CD4-positive, alpha-beta T cell treated with Interferon alpha-2 for 1 hour (primary cell): ENCODE results near the gene NUMB.

Source experiments
- DNase-seq, 2 donors: peaks; one replicate each; pipeline ENCODE4 v3.0.0-alpha.2; 2020 to 2022

Gene NUMB

DNA sequence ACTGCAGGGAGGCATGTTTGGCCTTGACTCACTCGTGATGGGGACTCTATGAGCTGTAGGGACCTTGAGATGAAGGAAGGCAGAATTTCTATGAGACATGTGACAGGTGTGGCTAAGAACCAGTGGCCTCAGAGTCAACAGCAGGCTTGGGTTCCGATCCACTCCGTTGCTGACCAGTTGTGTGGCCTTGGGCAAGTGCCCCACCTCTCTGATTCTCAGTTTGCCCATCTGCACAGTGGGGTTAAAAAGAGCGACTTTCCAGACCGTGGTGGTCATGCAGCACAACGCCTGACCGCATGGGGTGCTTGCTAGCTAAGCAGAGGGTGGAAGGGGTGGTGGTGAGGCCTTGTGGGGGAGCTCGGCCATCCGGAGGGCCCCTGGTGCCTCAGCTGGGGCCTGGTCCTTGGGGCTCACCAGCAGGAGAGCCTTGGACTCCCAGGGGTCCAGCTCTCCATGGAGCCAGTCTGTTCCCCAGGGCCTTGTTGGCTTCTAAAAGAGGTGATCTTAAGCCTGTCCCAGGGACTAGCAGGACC, 202.6 kb downstream of the NUMB start:
- DNase-seq: no peak

DNA sequence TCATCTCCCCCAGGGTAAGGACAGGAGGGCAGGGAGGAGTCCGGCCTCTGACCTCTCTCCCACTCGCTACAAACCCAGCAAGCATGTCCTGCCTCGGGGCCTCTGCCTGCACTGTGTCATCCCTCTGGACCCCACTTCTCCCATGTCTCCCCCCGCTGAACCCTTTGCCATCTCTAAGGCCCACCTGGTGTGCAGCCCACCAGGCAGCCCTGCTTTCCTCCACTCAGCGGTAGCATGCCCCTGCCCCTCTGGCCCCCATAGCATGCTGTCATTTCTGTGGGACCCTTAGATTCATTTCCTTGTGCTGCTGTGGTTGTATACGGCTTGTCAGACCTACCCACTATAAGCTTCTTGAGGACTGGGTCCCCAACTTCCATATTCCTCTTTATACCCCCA, 203.3 kb downstream of the NUMB start:
- DNase-seq: no peak

DNA sequence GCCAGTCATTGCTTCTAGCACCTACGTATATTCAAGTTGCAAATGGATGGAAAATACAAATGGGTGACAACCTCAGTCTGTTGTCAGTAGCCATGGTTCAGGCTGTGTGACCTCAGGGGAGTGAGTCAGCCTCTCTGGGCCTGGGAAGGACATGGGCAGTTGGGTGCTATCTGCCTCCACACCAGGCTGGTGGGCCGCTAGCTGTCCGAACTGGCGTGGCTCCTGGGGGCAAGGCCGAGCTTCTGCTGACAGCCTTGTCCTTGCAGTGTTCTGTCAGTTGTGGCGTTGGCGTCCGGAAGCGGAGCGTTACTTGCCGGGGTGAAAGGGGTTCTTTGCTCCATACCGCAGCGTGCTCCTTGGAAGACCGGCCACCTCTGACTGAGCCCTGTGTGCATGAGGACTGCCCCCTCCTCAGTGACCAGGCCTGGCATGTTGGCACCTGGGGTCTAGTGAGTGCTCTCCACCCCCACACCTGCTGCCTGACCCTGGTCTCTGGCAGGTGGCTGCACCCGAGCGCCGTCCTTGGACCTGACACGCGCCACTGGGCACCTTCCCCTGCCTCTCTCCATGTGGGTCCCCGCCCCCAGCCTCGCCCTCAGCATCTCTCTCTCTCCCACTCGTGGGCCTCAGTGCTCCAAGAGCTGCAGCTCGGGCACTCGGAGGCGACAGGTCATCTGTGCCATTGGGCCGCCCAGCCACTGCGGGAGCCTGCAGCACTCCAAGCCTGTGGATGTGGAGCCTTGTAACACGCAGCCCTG, 203.9 kb downstream of the NUMB start:
- no peak for DNase-seq

DNA sequence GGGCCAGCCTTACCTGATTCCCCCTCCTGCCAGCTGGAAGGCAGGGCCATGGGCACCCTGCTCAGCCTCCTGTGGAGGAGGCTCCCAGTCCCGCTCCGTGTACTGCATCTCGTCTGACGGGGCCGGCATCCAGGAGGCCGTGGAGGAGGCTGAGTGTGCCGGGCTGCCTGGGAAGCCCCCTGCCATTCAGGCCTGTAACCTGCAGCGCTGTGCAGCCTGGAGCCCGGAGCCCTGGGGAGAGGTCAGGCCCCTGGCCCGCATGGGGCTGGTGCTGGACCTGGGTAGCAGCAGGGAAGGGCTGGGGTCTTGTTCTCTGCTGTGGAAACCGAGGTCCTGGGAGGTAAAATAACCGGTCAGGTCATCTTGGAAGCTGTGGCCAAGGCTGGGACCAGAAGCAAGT, 204.6 kb downstream of the NUMB start:
- DNase-seq: no peak

DNA sequence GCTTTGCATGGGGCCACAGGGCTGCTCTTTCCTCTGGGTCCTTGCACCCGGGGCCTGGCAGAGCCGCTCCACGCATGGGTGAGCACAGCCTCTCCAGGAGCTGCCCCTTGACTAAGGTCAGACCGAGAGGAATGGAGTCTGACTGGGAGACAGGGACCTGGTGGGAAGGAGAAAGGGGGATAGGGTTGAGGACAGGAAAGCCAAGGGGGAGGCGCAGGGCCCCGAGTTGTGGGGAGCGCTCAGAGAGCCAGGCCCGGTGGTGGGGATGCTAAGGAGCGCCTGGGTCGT, 205.1 kb downstream of the NUMB start:
- DNase-seq: no peak

DNA sequence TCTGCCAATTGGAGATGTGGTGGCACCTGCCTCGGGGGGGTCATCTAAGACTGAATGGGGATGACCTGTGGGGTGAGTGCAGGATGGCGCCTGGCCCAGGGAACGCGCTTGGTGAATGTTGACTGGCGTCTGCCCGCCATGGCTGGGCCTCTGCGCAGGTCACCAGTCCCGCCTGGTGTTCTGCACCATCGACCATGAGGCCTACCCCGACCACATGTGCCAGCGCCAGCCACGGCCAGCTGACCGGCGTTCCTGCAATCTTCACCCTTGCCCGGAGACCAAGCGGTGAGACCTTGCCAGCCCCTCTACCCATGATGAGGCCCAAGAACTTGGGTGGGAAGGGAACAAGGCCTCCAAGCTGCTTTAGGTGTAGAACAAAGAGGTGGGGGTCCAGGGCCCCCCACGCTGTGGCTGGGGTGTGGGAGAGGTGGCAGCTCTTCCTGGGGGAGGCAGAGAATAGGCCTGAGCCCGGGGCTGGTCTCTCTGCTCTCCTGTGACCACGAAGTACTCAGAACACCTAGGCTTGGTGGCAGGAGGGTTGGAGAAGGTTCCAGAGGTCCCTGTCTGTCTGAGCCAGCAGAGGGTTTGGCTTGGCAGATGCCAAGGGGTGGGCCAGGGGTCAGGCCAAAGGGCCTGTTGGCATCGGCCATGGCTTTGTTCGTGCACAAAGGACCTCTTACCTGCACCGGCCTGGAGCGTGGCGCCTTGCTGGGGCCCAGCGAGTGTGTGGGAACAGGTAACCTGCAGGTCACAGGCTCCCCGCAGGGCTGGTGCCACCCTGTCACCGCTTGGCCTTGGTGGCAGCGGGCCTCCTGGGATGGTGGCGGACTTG, 205.6 kb downstream of the NUMB start:
- DNase-seq: no peak

DNA sequence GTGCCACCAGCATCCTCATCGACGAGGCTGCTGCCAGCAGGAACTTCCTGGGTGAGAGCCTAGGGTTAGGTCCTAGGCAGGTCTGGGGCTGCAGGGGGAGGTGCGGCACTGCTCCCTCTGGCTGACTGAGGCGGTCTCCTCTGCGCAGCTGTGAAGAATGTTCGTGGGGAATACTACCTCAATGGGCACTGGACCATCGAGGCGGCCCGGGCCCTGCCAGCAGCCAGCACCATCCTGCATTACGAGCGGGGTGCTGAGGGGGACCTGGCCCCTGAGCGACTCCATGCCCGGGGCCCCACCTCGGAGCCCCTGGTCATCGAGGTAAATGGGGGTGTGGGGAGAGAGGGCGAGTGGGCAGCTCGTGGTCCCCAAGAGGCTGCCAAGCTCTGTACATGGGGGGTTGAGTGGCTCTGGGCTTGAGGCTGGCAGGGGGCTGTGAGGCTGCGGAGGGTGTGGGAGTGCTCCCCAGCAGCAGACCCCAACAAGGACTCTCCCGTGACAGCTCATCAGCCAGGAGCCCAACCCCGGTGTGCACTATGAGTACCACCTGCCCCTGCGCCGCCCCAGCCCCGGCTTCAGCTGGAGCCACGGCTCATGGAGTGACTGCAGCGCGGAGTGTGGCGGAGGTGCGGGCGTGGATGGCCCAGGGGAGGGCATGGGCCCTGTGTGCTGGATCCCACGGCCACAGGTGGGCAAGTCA, 206.7 kb downstream of the NUMB start:
- no peak for DNase-seq

DNA sequence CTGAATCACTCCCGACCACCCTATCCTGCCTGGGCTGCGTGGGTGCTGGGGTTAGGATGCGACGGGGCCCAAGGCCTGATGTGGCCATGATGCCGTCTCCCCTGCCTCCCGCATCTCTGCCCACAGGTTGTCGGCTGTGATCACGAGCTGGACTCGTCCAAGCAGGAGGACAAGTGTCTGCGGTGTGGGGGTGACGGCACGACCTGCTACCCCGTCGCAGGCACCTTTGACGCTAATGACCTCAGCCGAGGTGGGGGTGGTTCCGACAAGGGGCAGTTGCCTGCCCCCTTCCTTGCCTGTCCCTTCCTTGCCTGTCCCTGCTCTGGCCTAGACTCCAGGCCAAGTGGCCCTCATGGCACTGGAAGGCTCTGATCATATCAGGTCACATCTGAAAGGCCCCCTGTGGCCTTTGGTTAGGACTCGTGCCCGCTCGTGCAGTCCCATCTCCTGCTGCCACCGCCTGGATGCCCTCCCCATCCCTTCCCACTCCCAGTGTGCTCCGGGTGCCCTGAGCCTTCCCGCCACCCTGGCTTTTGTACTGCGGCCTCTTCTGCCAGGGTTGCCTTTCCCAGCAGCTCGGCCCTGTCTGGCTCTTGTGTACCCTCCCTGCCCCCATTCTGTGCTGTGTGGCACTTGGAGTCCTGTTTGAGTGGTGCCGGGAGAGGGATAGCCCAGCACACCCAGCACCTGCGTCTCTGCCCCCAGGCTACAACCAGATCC, 207.4 kb downstream of the NUMB start:
- DNase-seq: no peak

DNA sequence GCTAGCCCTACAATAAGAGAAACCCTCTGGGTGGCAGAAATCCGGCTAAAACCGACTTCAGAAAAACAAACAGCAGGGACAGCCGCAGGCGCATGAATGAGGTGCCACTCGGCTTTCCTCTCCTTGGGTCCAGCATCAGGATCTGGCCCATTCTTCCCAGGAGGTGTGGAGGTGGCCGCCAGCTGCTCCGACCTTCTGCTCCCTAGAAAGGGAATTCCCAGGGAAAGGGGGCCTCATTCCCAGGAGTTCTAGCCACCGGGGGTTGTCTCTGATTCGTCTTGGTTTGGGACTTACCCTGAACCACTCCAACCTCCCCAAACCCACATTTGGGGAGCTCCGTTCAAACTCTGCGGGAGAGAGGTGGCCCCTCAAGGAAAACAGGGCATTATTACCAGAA, 208.0 kb downstream of the NUMB start:
- DNase-seq: no peak

DNA sequence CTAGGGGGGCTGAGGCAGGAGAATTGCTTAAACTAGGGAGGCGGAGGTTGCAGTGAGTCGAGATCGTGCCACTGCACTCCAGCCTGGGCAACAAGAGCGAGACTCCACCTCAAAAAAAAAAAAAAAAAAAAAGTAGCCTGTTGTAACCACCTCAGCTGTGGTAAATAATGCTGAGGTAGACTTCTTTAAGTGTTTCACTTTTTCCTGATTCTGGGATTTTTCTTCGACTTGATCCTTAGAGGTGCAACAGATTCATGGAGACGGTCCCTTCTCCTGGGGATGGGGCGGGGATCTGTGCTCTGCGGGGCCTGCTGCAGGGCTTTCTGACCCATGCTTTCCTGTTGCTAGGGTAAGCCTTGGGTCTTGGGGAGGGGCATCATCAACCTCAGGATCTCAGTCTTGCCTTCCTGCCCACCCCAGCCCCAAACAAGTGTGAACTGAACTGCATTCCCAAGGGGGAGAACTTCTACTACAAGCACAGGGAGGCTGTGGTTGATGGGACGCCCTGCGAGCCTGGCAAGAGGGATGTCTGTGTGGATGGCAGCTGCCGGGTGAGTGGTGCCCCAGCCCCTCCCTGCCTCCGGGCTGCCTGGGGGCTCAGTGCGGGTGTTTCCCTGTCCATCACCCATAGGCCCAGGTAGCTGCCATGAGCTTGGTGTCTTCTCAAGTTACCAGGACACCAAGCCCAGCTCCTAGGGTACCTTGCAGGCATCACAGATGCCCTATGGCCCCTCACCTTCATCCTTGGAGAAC, 208.6 kb downstream of the NUMB start:
- no peak for DNase-seq

DNA sequence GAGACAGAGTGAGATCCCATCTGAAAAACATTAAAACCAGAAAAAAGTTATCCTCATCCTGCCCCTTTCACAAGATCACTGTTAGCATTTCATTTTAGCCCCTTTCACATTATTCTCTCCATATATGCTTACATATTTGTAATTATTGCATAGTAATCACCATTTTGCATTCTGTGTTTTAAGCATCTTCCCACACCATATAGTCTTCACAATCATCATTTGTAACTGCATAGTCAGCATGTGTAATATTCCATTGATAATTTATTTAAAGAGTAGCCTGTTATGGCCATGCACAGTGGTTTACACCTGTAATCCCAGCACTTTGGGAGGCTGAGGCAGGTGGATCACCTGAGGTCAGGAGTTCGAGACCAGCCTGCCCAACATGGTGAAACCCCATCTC, 209.2 kb downstream of the NUMB start:
- no peak for DNase-seq

DNA sequence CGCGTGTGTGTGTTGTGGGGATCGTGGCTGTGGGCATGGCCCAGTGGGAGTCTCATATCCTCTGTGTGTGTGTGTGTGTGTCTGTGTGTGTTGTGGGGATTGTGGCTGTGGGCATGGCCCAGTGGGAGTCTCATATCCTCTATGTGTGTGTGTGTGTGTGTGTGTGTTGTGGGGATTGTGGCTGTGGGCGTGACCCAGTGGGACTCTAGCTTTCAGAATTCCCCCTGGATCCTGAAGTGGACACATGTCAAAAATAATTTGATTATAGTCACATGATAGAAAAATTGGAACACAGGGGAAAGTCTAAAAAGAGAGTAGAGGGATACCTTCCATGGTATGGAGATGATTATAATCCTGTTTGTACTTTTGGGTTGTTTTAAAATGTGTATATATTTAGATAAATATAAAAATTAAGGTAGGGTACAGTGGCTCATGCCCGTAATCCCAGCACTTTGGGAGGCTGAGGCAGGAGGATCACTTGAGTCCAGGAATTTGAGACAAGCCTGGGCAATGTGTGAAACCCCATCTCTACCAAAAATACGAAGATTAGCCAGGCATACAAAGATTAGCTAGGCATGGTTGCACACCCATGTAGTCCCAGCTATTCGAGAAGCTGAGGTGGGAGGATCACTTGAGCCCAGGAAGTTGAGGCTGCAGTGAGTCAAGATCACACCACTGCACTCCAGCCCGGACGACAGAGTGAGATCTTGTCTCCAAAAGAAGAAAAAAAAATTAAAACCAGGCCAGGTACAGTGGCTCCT, 210.1 kb downstream of the NUMB start:
- no peak for DNase-seq

DNA sequence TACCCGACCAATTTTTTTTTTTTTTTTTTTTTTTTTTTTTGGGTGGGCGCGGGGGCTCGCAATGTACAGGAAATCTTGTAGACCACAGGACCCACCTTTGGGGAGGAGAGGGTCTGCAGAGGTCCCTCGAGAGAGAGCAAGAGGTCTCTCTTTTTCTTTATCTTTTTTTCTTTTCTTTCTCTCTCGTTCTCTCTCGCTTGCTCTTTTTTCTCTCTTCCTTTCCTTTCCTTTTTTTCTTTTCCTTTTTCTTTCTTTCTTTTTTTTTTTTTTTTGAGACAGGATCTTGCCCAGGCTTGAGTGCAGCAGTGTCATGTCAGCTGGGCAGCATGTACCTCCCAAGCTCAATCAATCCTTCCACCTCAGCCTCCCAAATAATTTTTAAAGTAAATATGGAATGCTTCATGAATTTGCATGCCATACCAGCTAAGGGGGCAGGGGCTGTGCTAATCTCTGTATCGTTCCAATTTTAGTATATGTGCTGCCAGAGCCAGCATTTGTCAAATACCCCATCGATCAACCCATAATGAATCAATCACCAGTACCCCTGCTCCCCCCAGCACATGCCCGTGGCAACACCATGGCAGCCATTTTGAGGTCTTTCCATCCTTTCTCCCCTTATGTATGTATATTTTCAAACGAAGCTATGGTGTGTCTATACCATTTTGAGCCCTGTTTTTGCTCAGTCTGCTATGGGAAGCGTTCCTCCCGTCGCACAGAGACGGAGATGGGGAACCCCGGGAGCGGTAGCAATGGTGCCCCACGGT, 211.8 kb downstream of the NUMB start:
- no peak for DNase-seq

DNA sequence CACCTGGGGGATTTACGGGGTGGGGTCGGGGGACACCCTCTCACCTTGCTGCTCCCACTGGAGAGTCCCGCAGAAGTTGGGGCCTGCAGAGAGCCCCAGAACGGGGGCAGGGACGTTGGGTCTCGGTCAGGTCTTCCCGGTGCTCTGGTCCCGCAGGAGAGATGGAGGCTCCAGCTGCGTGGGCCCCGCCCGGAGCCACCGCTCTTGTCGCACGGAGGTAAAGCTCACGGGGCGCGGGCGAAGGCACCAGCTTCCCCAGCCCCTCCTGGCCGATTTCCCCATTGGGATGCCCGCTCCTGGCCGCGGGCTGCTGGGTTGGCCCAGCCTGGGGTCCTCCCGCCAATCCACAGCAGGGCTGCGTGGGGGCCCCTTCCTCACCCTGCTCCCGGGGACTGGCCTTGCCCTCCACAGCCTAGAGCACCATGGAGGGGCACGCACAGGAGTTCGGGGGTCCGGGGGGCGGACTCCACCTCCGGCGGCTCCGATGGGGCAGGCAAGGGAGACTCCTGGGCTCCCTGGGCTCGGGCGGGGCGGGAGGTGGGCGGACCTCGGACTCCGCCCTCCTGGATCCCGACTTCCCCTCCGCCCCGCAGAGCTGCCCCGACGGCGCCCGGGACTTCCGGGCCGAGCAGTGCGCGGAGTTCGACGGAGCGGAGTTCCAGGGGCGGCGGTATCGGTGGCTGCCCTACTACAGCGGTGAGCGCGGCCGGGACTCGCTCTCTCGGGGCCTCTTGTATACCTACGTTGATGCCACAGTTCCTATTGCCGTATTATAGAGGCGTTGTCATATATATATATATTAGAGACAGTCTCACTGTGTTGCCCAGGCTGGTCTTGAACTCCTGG, 212.6 kb downstream of the NUMB start:
- peak; percentile 49 for DNase-seq

DNA sequence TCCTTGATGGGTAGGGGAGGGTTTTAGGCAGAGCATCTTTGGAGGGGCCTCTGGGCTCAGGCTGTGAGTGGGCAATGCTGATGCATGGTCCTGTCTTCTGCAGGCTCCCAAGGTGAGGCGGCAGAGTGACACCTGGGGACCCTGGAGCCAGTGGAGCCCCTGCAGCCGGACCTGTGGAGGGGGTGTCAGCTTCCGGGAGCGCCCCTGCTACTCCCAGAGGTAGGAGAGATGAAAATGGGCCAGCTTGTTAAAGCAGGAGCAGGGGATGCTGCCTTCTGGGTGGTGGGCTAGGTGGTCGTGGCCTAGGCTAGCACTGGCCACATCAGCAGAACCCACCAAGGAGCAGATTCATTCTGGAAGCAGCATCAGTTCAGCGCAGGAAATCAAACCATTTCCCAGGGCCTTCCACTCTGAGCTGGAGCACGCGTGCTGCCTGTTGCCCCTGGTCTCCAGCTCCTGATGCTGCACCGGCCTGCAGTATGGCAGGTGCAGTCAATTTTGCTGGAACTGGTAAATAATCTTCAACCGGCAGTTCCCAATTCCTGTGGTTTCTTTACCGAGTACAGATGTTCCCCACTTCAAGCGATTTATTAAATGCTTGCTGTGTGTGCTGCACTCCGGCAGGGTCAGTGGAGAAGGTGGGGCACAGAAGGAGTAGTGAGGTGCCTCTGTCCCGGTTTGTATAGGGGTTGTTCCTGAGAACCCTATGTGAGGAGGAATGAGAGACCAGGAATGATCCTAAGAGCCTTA, 213.6 kb downstream of the NUMB start:
- DNase-seq: no peak

DNA sequence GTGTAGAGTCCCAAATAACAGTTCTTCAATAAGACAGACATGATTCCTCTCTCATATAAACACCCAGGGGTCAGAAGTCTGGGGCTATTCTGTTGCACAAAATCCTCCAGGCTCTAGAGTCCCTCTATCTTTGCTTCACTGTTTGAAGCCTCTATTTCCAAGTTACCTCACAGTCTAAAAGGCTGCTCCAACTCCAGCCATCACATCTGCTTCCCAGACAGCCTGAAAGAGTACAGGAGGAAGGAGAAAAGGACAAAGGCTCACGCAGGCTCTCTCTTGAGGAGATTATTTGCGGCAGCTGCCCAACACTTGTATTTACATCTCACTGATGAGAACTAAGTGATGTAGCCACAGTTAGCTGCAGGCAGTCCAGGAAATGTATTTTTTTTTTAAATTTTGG, 214.6 kb downstream of the NUMB start:
- DNase-seq: no peak

DNA sequence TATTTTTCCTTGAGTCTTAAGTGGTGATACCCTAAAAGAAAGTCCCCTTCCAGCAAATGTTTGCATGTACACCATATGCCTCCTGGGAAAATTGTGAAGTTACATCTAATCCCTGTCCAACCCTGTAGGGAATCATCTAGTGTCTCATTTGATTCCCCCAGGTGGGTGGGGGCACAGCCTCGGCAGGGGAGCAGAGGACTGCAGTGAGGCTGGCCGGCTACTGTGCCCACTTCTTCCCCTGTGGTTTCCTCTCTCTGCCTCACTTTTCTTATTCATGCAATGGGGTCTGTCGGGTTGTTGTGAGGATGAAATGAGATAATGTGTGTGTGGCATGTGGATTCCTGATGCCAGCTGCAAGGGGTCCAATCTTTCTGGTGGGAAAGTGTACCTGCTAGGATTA, 215.0 kb downstream of the NUMB start:
- DNase-seq: no peak

DNA sequence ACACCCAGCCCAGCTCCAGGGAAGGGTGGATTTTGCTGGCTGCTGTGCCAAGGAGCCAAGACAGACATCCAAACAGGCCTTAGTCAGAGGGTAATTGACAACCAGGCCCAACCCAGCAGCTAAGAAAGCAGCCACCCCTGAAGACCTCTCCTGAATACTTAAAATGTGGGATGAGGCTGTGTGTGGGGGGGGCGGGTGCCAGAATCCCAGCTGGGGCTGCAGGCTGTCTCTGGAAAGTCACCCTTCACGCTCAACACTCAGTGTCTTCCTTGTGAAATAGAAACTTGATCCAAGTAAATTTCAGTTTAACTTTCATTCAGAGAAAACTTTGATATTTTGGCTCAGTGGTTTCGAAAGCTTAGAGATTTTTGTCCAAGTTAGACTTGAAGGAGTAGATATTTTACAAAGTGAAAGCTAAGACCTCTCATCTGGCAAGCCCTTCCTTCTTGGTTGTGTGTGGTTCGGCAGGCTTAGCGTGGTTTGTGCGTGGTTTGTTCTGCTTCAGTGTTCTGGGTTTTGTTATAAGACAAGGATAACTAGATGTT, 215.9 kb downstream of the NUMB start:
- DNase-seq: no peak
